ENCODE data around the gene LYSMD2. TPM values are rescaled to one million over a fixed set of nuclear protein-coding genes. Genes with fewer than 3 reads are reported as not detected.

Gene LYSMD2
- total RNA-seq, 1 experiment from 2014 or later = 2.2 TPM

DNA sequence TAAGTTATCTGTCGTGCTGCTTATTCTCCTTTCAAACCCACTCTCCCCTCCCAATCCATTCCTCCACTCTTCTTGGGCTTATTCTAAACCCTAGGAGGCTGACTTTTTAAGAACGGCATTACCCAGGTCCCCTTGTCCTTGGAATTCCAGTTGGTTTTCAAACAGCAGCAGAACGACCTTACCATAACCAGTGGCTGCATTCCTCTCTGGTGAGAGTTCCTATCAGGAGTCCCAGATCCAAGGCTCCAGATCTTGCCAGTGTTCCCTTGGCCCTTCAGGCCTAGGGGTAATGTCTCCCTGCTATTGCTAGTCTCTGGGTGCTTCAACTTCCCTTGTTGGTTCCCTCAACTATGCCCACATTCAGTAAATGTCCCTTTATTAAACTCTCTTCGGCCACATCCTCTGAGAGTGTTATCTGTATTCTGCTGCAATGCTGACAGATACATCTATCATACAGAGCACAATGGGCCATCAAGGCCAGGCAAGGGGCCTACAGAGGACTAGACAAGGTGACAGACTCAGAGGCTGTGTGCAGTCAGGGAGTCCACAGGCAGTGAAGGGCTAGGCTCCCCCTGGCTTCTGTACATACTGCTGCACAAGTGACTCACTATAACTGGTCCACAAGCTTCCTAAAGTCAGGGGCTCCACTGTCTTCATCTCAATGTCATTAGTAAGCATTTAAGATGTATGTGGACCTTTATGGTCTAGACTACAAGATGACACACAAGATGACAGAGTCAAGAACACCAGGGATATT, 10.1 kb downstream of the LYSMD2 start (continued):
- TF ChIP-seq SMAD3 (CRISPR knock-in tag; IDR thresholded peaks at IDR 0.05; ENCODE audit: borderline replicate concordance) (no peak), ZMAT4 (CRISPR knock-in tag; IDR thresholded peaks at IDR 0.05) (no peak), ZNF138 (CRISPR knock-in tag; conservative IDR thresholded peaks at IDR 0.05) (no peak), E2F5 (CRISPR knock-in tag; IDR thresholded peaks at IDR 0.05) (no peak), AFF4 (CRISPR knock-in tag; IDR thresholded peaks at IDR 0.05; ENCODE audit: borderline replicate concordance) (no peak), SP1 (CRISPR knock-in tag; conservative IDR thresholded peaks at IDR 0.05) (no peak), NFYB (CRISPR knock-in tag; conservative IDR thresholded peaks at IDR 0.05; ENCODE audit: low read depth) (no peak), ZNF281 (CRISPR knock-in tag; IDR thresholded peaks at IDR 0.05) (no peak), ATF2 (CRISPR knock-in tag; IDR thresholded peaks at IDR 0.05; ENCODE audit: borderline replicate concordance, low read depth) (no peak), OVOL2 (CRISPR knock-in tag; IDR thresholded peaks at IDR 0.05; ENCODE audit: borderline replicate concordance) (no peak)
- TF ChIP-seq, protein P1, sequence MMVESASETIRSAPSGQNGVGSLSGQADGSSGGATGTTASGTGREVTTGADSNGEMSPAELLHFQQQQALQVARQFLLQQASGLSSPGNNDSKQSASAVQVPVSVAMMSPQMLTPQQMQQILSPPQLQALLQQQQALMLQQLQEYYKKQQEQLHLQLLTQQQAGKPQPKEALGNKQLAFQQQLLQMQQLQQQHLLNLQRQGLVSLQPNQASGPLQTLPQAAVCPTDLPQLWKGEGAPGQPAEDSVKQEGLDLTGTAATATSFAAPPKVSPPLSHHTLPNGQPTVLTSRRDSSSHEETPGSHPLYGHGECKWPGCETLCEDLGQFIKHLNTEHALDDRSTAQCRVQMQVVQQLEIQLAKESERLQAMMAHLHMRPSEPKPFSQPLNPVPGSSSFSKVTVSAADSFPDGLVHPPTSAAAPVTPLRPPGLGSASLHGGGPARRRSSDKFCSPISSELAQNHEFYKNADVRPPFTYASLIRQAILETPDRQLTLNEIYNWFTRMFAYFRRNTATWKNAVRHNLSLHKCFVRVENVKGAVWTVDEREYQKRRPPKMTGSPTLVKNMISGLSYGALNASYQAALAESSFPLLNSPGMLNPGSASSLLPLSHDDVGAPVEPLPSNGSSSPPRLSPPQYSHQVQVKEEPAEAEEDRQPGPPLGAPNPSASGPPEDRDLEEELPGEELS (CRISPR knock-in tag; IDR thresholded peaks at IDR 0.05) = no peak

GRCh38 chr15:51726302-51727073, 11.0 kb downstream of the LYSMD2 start:
- DNase-seq (ENCODE audit: low spot score) (peak; percentile 59), ATAC-seq (peak; percentile 98)
- ChIA-PET CTCF (no interaction called here), POLR2A (no interaction called here)
- Mint-ChIP-seq H3K27me3 (ENCODE audit: low read depth) (no peaks in the 10 kb centered on the region), H3K36me3 (no peaks in the 10 kb centered on the region), H3K4me3 (0 out of 2 replicates have a peak overlapping the region, but pooled peaks have one; percentile 7), H3K27ac (peak overlapping the region; percentile 46), H3K4me1 (peaks cover 40% of the 10 kb centered on the region), H3K9me3 (no peaks in the 10 kb centered on the region)
- no peak for TF ChIP-seq NR3C1 (CRISPR knock-in tag; conservative IDR thresholded peaks at IDR 0.05; ENCODE audit: low read depth)
- no peak for TF ChIP-seq ATF1 (CRISPR knock-in tag; IDR thresholded peaks at IDR 0.05)
- TF ChIP-seq, protein P2, sequence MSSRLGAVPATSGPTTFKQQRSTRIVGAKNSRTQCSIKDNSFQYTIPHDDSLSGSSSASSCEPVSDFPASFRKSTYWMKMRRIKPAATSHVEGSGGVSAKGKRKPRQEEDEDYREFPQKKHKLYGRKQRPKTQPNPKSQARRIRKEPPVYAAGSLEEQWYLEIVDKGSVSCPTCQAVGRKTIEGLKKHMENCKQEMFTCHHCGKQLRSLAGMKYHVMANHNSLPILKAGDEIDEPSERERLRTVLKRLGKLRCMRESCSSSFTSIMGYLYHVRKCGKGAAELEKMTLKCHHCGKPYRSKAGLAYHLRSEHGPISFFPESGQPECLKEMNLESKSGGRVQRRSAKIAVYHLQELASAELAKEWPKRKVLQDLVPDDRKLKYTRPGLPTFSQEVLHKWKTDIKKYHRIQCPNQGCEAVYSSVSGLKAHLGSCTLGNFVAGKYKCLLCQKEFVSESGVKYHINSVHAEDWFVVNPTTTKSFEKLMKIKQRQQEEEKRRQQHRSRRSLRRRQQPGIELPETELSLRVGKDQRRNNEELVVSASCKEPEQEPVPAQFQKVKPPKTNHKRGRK (CRISPR knock-in tag; IDR thresholded peaks at IDR 0.05; ENCODE audit: borderline replicate concordance) = no peak
- no peak for TF ChIP-seq TCF7 (CRISPR knock-in tag; IDR thresholded peaks at IDR 0.05; ENCODE audit: low read depth)
- no peak for TF ChIP-seq NR1H2 (CRISPR knock-in tag; IDR thresholded peaks at IDR 0.05)
- TF ChIP-seq PRRX2 (CRISPR knock-in tag; IDR thresholded peaks at IDR 0.05) = no peak
- no peak for TF ChIP-seq ZNF281 (CRISPR knock-in tag; IDR thresholded peaks at IDR 0.05)

Measured in WTC11 (cell line).